Neural cell (in vitro differentiated cells): ENCODE data around the gene LTBP1. TPM values are rescaled to one million over a fixed set of nuclear protein-coding genes. Genes with fewer than 3 reads are reported as not detected.

Source experiments
- H2AFZ ChIP-seq: fragments of 200-600, 300-800 bp; sonication (generic), shearing (Covaris generic); 2 replicates; pipeline ENCODE4 v1.6.0; 2014; ENCODE audit warnings: low read depth, mild to moderate bottlenecking, antibody characterized with exemption, low read length, moderate library complexity
- H3F3A ChIP-seq: fragments of 200-600 bp; shearing (Covaris generic); 2 replicates; pipeline ENCODE4 v1.6.1; 2016; ENCODE audit warnings: mild to moderate bottlenecking, moderate library complexity, mixed read lengths, antibody characterized with exemption, low read length; ENCODE audit not compliant: insufficient read depth, poor library complexity, severe bottlenecking
- H3K27ac ChIP-seq: fragments of 200-600, 300-800 bp; sonication (generic), shearing (Covaris generic); 2 replicates; pipeline ENCODE4 v1.5.1; 2014; ENCODE audit warnings: mild to moderate bottlenecking, low read length, moderate library complexity
- H3K27me3 ChIP-seq: fragments of 300-800, 200-600 bp; sonication (generic), shearing (Covaris generic); 2 replicates; pipeline ENCODE4 v1.6.0; 2014; ENCODE audit warnings: mild to moderate bottlenecking, low read depth, low read length, moderate library complexity; ENCODE audit not compliant: insufficient read depth
- H3K36me3 ChIP-seq: fragments of 300-800, 200-600 bp; sonication (generic), shearing (Covaris generic); 2 replicates; pipeline ENCODE4 v1.5.1; 2014; ENCODE audit warnings: mild to moderate bottlenecking, antibody characterized with exemption, low read length, moderate library complexity; ENCODE audit not compliant: insufficient read depth
- H3K4me2 ChIP-seq: fragments of 300-800, 200-600 bp; sonication (generic), shearing (Covaris generic); 2 replicates; pipeline ENCODE4 v1.6.0; 2014; ENCODE audit warnings: mild to moderate bottlenecking, low read length
- H3K4me3 ChIP-seq: fragments of 300-800, 200-600 bp; sonication (generic), shearing (Covaris generic); 2 replicates; pipeline ENCODE4 v1.5.1; 2014; ENCODE audit warnings: mild to moderate bottlenecking, low read length, moderate library complexity
- H3K79me2 ChIP-seq: fragments of 200-600 bp; shearing (Covaris generic); replicated peaks from 2 replicates; pipeline ENCODE4 v1.6.0; 2014; ENCODE audit warnings: mild to moderate bottlenecking, low read length, moderate library complexity; ENCODE audit not compliant: insufficient read depth
- H3K9ac ChIP-seq: fragments of 300-800, 200-600 bp; sonication (generic), shearing (Covaris generic); 2 replicates; pipeline ENCODE4 v1.6.1; 2016; ENCODE audit warnings: mild to moderate bottlenecking, low read length, mixed read lengths
- H3K9me2 ChIP-seq: fragments of 200-600 bp; shearing (Covaris generic); 2 replicates; pipeline ENCODE4 v1.6.1; 2016; ENCODE audit warnings: mild to moderate bottlenecking, low read length, mixed read lengths; ENCODE audit not compliant: insufficient read depth
- H3K9me3 ChIP-seq: fragments of 200-600, 300-800 bp; sonication (generic), shearing (Covaris generic); 2 replicates; pipeline ENCODE4 v1.6.1; 2016; ENCODE audit warnings: mild to moderate bottlenecking, mixed run types, low read length, moderate library complexity, mixed read lengths
- H4K20me1 ChIP-seq: fragments of 200-600 bp; shearing (Covaris generic); 2 replicates; pipeline ENCODE4 v1.6.1; 2016; ENCODE audit warnings: mild to moderate bottlenecking, mixed run types; ENCODE audit not compliant: insufficient read depth
- EP300 ChIP-seq: fragments of 450-650 bp; conservative IDR thresholded peaks from 2 replicates; pipeline ENCODE4 v1.6.1; 2014; ENCODE audit warnings: antibody characterized with exemption, mild to moderate bottlenecking, moderate library complexity; ENCODE audit not compliant: poor library complexity, severe bottlenecking
- EZH2 ChIP-seq: fragments of 200-600, 300-800 bp; shearing (Covaris generic), sonication (generic); IDR thresholded peaks from 2 replicates; pipeline ENCODE4 v1.6.1; 2014; ENCODE audit warnings: antibody characterized with exemption, low read length, borderline replicate concordance, mild to moderate bottlenecking; ENCODE audit not compliant: insufficient read depth, poor library complexity, severe bottlenecking
- MXI1 ChIP-seq: fragments of 450-650 bp; conservative IDR thresholded peaks from 2 replicates; pipeline ENCODE4 v1.6.1; 2014; ENCODE audit warnings: antibody characterized with exemption, mild to moderate bottlenecking; ENCODE audit not compliant: poor library complexity, severe bottlenecking
- RAD21 ChIP-seq: fragments of 450-650 bp; conservative IDR thresholded peaks from 2 replicates; pipeline ENCODE4 v1.6.1; 2014; ENCODE audit warnings: antibody characterized with exemption, mild to moderate bottlenecking, moderate library complexity
- SMC3 ChIP-seq: fragments of 450-650 bp; conservative IDR thresholded peaks from 2 replicates; pipeline ENCODE4 v1.6.1; 2014; ENCODE audit warnings: antibody characterized with exemption, mild to moderate bottlenecking, moderate library complexity; ENCODE audit not compliant: poor library complexity
- TAF1 ChIP-seq: IDR thresholded peaks from 2 replicates; pipeline ENCODE4 v1.6.1; 2012; ENCODE audit warnings: low read depth
- polyA plus RNA-seq: library from polyadenylated mRNA; depleted of rRNA; stranded (reverse); fragments of >200 nt; gene quantifications from 2 replicates; pipeline ENCODE4 v1.2.3, GENCODE V29; 2014
- TF ChIP-seq, protein P1 (sequence below): IDR thresholded peaks from 2 replicates; pipeline ENCODE4 v1.6.1; 2012; ENCODE audit warnings: borderline replicate concordance
- TF ChIP-seq, protein P2 (sequence below): fragments of 450-650 bp; IDR thresholded peaks from 2 replicates; pipeline ENCODE4 v1.5.1; 2014; ENCODE audit warnings: antibody characterized with exemption, mild to moderate bottlenecking, moderate library complexity; ENCODE audit not compliant: poor library complexity, severe bottlenecking

LTBP1 gene
- polyA plus RNA-seq, 1 donor from 2014 or later: 1.8 TPM

DNA sequence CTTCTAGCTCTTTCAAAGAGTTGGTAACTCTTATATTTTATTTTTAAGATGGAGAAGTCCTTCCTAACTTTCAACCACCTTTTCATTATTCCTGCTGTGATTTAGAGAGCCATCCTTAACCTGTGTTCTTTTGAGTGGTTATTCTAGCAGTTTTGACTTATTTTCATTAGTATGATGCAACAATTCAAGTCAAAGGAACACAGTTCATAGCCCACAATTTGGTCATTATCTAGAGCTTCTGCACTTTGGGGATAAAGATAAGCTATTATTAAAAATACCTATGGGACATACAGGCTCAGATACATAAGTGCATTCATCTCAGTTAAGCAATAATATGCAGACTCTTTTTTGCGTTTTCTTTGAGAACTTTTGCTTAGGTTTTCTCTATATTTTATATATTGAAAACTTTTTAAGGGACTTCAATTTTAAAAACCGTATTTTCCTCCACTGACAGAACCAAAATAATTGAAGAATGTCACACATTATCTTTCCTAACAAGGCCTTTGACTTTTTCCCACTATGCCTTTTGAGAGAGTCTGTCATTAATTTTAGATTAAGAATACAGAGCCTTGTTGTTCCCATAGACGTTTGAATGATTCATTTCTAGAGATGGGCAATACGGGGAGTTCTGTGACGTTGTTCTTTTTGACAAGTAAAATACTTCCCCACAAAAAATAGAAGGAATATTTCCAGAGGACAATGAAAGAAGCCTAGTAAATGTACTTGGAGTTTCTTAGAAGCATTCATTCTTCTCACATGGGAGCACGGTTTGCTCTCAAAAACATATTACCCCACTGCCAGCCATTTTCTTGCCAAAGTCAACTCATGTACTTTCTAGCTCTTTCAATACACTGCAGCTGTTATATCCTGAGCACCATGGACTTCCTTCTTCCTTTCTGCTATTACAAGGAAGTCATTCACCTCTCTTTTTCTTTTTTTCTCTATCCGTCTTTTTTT, 486.8 kb downstream of the LTBP1 start:
- Histone ChIP-seq H3K79me2 (no peaks in the 10 kb centered on the region), H3K9me3 (no peaks in the 10 kb centered on the region), H3K9me2 (no peaks in the 10 kb centered on the region), H3K36me3 (no peaks in the 10 kb centered on the region), H4K20me1 (no peaks in the 10 kb centered on the region), H3F3A (no peaks in the 10 kb centered on the region), H3K9ac (no peak overlapping the region), H2AFZ (no peak overlapping the region), H3K27me3 (no peaks in the 10 kb centered on the region), H3K4me3 (no peak overlapping the region), H3K4me2 (no peak overlapping the region), H3K27ac (no peak overlapping the region)
- TF ChIP-seq, protein P1, sequence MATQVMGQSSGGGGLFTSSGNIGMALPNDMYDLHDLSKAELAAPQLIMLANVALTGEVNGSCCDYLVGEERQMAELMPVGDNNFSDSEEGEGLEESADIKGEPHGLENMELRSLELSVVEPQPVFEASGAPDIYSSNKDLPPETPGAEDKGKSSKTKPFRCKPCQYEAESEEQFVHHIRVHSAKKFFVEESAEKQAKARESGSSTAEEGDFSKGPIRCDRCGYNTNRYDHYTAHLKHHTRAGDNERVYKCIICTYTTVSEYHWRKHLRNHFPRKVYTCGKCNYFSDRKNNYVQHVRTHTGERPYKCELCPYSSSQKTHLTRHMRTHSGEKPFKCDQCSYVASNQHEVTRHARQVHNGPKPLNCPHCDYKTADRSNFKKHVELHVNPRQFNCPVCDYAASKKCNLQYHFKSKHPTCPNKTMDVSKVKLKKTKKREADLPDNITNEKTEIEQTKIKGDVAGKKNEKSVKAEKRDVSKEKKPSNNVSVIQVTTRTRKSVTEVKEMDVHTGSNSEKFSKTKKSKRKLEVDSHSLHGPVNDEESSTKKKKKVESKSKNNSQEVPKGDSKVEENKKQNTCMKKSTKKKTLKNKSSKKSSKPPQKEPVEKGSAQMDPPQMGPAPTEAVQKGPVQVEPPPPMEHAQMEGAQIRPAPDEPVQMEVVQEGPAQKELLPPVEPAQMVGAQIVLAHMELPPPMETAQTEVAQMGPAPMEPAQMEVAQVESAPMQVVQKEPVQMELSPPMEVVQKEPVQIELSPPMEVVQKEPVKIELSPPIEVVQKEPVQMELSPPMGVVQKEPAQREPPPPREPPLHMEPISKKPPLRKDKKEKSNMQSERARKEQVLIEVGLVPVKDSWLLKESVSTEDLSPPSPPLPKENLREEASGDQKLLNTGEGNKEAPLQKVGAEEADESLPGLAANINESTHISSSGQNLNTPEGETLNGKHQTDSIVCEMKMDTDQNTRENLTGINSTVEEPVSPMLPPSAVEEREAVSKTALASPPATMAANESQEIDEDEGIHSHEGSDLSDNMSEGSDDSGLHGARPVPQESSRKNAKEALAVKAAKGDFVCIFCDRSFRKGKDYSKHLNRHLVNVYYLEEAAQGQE: no peak
- TF ChIP-seq RAD21: no peak
- TF ChIP-seq SMC3: no peak

DNA sequence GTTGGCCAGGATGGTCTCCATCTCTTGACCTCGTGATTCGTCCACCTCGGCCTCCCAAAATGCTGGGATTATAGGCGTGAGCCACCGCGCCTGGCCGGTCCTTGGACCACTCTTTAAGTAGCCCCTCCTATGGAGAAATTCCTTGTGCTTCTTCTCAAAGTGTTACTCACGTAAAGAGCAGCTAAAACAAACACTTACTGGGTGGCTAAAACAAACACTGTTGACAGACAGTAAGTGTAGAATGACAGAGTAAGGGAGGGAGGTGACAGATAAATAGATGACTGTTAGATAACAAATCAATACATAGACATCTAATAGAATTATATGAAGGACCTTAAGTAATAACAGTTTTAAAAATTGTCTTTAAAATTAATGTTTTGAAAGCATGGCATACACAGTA, 488.8 kb downstream of the LTBP1 start:
- H4K20me1 ChIP-seq: no peaks in the 10 kb centered on the region
- no peak overlapping the region for H3K9ac ChIP-seq
- H3K9me3 ChIP-seq: no peaks in the 10 kb centered on the region
- H3K4me3 ChIP-seq: no peak overlapping the region
- H3K27ac ChIP-seq: no peak overlapping the region
- no peak overlapping the region for H2AFZ ChIP-seq
- no peaks in the 10 kb centered on the region for H3F3A ChIP-seq
- no peak overlapping the region for H3K4me2 ChIP-seq
- no peaks in the 10 kb centered on the region for H3K36me3 ChIP-seq
- H3K79me2 ChIP-seq: no peaks in the 10 kb centered on the region
- TF ChIP-seq EP300 (no peak), EZH2 (no peak), TAF1 (no peak), SMC3 (no peak), MXI1 (no peak), RAD21 (no peak)
- TF ChIP-seq, protein P2, sequence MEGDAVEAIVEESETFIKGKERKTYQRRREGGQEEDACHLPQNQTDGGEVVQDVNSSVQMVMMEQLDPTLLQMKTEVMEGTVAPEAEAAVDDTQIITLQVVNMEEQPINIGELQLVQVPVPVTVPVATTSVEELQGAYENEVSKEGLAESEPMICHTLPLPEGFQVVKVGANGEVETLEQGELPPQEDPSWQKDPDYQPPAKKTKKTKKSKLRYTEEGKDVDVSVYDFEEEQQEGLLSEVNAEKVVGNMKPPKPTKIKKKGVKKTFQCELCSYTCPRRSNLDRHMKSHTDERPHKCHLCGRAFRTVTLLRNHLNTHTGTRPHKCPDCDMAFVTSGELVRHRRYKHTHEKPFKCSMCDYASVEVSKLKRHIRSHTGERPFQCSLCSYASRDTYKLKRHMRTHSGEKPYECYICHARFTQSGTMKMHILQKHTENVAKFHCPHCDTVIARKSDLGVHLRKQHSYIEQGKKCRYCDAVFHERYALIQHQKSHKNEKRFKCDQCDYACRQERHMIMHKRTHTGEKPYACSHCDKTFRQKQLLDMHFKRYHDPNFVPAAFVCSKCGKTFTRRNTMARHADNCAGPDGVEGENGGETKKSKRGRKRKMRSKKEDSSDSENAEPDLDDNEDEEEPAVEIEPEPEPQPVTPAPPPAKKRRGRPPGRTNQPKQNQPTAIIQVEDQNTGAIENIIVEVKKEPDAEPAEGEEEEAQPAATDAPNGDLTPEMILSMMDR: no peak
- TF ChIP-seq, protein P1: no peak
- H3K9me2 ChIP-seq: no peaks in the 10 kb centered on the region
- no peaks in the 10 kb centered on the region for H3K27me3 ChIP-seq
